Esophagus muscularis mucosa (tissue), 3 donors: ENCODE results near the gene VTI1A.

Experiments
- EP300 ChIP-seq: sonication (generic); formaldehyde crosslinking; IDR thresholded peaks from one replicate; pipeline ENCODE4 v1.6.1; 2017; ENCODE audit warnings: antibody characterized with exemption
- TF ChIP-seq, protein P1 (sequence below), 3 experiments: fragments of 200-600 bp in 2 of 3; fragments of 450-650 bp in 1 of 3; sonication (generic) in 2 of 3; IDR thresholded peaks; one replicate each; pipeline ENCODE4 v1.5.1; 2017 to 2019; ENCODE audit warnings: antibody characterized with exemption in 3 of 3, mild to moderate bottlenecking in 2 of 3, moderate library complexity in 1 of 3

DNA sequence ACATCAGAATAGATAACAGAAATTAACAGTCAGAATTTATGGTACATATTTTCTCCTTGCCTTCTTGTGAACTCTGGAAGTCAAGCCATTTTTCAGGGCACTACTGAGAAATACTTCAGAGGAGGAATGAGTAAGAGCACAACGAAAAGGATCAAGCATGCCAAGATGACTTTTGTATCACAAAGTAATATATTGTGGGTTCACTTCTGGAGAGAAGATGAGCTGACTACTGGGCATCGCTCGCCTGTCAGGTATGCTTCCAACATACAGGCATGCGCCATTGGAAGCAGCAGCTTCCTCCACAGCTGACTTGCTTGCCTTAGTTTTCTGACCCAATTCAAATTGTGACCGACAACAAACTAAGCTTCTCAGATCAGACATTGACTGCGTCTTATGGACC, 137.3 kb downstream of the VTI1A start:
- TF ChIP-seq, protein P1, sequence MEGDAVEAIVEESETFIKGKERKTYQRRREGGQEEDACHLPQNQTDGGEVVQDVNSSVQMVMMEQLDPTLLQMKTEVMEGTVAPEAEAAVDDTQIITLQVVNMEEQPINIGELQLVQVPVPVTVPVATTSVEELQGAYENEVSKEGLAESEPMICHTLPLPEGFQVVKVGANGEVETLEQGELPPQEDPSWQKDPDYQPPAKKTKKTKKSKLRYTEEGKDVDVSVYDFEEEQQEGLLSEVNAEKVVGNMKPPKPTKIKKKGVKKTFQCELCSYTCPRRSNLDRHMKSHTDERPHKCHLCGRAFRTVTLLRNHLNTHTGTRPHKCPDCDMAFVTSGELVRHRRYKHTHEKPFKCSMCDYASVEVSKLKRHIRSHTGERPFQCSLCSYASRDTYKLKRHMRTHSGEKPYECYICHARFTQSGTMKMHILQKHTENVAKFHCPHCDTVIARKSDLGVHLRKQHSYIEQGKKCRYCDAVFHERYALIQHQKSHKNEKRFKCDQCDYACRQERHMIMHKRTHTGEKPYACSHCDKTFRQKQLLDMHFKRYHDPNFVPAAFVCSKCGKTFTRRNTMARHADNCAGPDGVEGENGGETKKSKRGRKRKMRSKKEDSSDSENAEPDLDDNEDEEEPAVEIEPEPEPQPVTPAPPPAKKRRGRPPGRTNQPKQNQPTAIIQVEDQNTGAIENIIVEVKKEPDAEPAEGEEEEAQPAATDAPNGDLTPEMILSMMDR (IDR thresholded peaks at IDR 0.05) = no peak
- no peak for TF ChIP-seq EP300
